Muscle layer of duodenum (tissue), 2 donors: ENCODE data around the gene TMEM163.

ENCODE experiments used
- H3K27ac ChIP-seq: one replicate; pipeline ENCODE4 v1.7.0; 2013; ENCODE audit warnings: mild to moderate bottlenecking, low read length
- H3K27me3 ChIP-seq: one replicate; pipeline ENCODE4 v1.7.0; 2013; ENCODE audit warnings: low read depth, mild to moderate bottlenecking, control low read depth, low read length
- H3K36me3 ChIP-seq, 2 donors: one replicate each; pipeline ENCODE4 v1.7.0; 2013; ENCODE audit warnings: low read length in 2 of 2, control low read depth in 1 of 2, mild to moderate bottlenecking in 1 of 2; ENCODE audit not compliant: insufficient read depth in 2 of 2, control insufficient read depth in 1 of 2
- H3K4me1 ChIP-seq, 2 donors: one replicate each; pipeline ENCODE4 v1.7.0; 2013; ENCODE audit warnings: low read length in 2 of 2, mild to moderate bottlenecking in 2 of 2, control low read depth in 1 of 2, moderate library complexity in 1 of 2; ENCODE audit not compliant: insufficient read depth in 2 of 2, control insufficient read depth in 1 of 2
- H3K4me3 ChIP-seq, 2 donors: one replicate each; pipeline ENCODE4 v1.7.0; 2013; ENCODE audit warnings: low read length in 2 of 2, low read depth in 1 of 2, mild to moderate bottlenecking in 1 of 2
- H3K9me3 ChIP-seq, 2 donors: one replicate each; pipeline ENCODE4 v1.7.0; 2013; ENCODE audit warnings: low read length in 2 of 2, control low read depth in 1 of 2, mild to moderate bottlenecking in 1 of 2; ENCODE audit not compliant: control insufficient read depth in 1 of 2
- donor health status: healthy.

Gene TMEM163

DNA sequence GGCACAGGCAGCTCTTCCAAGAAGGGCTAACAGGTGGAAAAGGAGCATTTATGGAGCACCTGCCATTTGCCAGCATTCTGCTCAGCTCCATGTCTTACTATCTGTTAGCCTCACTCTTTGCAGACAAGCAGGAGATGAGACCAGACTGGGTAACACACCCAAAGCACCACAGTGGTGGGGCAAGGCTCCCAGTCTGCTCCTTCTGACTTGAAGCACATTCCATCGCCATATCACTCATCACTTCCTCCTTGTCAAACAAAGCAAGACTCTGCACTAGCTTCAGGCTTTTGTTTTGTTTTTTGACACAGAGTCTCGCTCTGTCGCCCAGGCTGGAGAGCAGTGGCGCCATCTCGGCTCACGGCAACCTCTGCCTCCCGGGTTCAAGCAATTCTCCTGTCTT lies 282.1 kb downstream of the TMEM163 start:
- Histone ChIP-seq H3K36me3 (peaks cover 16 to 47% of the 10 kb centered on the region in 2 donors), H3K27me3 (no peaks in the 10 kb centered on the region), H3K4me1 (no peaks in the 10 kb centered on the region), H3K4me3 (no peak overlapping the region), H3K9me3 (no peaks in the 10 kb centered on the region), H3K27ac (no peak overlapping the region)

DNA sequence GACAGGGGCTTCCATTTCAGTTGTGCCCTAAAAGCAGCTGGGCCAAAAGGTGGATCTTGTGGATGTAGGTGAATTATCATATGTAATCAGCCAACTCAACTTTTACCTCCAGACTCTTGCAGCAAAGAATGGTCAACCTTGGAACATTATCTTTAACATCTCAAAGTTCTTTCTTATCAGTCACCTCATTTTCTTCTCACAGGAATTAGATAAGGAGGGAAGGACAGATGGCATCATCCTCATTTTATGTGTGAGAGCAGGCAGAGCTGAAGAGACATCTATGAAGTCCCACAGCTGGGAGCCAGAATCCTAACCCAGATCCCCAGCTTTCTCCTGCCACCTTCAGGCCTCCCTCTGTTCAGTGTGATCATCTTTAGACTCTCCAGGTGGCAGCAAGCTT lies 282.9 kb downstream of the TMEM163 start:
- Histone ChIP-seq H3K4me1 (no peaks in the 10 kb centered on the region), H3K9me3 (no peaks in the 10 kb centered on the region), H3K4me3 (no peak overlapping the region), H3K36me3 (peaks cover 16 to 52% of the 10 kb centered on the region in 2 donors), H3K27ac (no peak overlapping the region), H3K27me3 (no peaks in the 10 kb centered on the region)

DNA sequence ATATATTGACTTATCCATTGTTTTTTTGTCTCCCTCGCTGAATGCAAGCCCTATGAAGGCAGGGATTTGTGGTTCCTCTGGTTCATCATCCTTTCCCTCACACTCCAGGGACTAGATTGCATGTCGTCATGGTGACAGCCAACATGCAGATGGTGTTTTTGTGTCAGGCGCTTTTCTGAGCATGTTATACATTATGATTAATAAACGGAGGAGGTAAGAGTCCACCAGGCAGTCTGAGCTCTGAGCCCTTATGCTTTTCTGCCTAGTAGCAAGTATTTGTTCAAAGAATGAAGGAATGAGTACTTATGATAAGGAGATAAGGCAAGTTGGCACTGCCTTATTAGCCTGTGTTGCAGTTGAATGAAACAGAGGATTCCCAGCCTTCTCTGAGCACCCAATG lies 283.3 kb downstream of the TMEM163 start:
- H3K27ac ChIP-seq: no peak overlapping the region
- no peaks in the 10 kb centered on the region for H3K27me3 ChIP-seq
- no peaks in the 10 kb centered on the region for H3K9me3 ChIP-seq
- no peaks in the 10 kb centered on the region for H3K4me1 ChIP-seq
- H3K36me3 ChIP-seq: peaks cover 16 to 56% of the 10 kb centered on the region in 2 donors
- H3K4me3 ChIP-seq: no peak overlapping the region

DNA sequence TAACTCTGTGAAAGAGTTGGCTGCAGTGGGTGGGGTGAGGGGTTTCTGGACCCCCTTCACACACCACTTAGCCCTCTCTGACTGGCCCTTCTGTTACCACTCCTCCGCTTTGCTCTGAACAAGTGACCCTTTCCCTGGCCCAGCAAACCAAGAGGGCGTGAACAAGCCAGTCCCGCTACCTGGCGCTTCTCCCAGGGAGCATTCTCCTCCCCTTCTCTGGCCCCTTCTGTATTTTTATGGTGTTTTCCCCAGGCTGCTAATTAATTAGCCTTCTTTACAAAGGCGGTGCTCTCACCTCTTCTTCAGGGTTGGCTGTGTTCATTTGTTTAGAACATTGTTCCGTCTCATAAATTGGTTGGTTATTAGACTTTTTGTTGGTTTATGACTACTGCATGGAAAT lies 284.8 kb downstream of the TMEM163 start:
- H3K27ac ChIP-seq: no peak overlapping the region
- peaks cover 29 to 60% of the 10 kb centered on the region in 2 donors for H3K36me3 ChIP-seq
- H3K27me3 ChIP-seq: no peaks in the 10 kb centered on the region
- no peaks in the 10 kb centered on the region for H3K9me3 ChIP-seq
- no peak overlapping the region for H3K4me3 ChIP-seq
- H3K4me1 ChIP-seq: no peaks in the 10 kb centered on the region

DNA sequence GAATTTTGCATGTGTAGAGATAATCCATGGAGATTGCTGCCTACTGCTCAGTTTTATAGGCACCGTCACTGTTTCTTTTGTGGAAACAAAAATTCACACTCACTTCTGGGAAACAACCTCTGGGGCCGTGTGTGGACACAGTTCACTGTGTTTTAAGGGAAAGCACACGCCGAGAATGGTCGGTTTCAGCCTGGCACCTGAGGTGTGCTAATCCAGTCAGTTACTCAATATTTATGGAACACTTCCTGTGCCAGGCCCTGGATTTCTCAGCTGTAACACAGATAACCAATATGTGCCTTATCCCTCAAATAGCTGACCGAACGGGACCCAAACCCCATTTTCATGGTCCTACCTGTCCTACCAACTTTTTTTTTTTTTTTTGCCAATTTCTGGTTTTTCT lies 285.3 kb downstream of the TMEM163 start:
- H3K4me1 ChIP-seq: no peaks in the 10 kb centered on the region
- no peak overlapping the region for H3K4me3 ChIP-seq
- no peaks in the 10 kb centered on the region for H3K9me3 ChIP-seq
- no peak overlapping the region for H3K27ac ChIP-seq
- H3K36me3 ChIP-seq: peaks cover 31 to 57% of the 10 kb centered on the region in 2 donors
- H3K27me3 ChIP-seq: no peaks in the 10 kb centered on the region

DNA sequence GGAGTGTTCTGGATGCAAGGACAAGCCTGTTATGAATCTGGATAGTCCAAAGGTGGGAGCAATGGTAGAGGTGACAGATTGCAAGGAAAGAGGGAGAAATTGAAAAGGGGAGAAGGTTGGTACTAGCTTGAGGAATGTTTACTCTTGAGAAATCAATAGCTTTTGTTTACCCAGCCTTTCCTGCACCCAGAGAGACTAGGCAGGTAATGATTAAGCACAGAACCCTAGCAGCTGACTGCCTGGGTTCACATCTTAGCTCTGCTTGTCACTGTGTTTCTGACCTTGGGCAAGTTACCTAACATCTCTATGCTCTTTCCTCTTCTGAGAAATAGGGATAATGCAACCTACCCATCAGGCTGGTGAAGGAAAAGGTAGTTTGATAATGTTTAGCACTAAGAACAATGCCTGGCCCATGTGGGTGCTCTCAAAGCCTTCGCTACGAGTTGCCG lies 286.3 kb downstream of the TMEM163 start:
- Histone ChIP-seq H3K27ac (no peak overlapping the region), H3K9me3 (no peaks in the 10 kb centered on the region), H3K36me3 (peaks cover 38 to 64% of the 10 kb centered on the region in 2 donors), H3K4me1 (no peaks in the 10 kb centered on the region), H3K4me3 (no peak overlapping the region), H3K27me3 (no peaks in the 10 kb centered on the region)

DNA sequence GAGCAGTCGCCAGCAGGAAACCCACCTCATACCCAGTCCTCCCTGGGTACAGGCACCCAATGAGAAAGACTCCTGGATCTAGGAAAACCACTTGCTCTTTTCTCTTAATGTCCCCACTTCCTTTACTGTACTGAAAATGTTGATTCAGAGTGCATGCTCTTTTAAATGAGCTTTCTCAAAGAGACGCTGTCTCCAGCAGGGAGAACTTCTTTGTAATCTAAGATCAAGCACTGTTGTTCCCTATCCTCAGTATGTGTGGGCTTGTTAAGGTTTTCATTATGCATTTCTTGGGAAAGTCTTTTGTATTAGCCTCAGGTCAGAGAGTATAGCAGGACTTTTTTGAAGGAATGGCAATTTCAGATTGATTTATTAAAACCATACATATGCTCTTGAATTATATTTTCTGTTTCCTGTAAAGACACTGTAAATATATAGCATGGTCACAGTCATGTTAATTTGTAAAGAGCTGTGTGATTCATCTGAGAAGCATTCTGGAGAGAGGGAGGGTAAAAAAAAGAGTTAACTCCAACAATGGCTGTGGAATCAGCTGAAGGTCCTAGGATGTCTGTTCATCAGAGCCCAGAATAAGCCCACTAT lies 286.9 kb downstream of the TMEM163 start:
- H3K27ac ChIP-seq: no peak overlapping the region
- H3K27me3 ChIP-seq: no peaks in the 10 kb centered on the region
- H3K4me1 ChIP-seq: no peaks in the 10 kb centered on the region
- H3K4me3 ChIP-seq: no peak overlapping the region
- no peaks in the 10 kb centered on the region for H3K9me3 ChIP-seq
- H3K36me3 ChIP-seq: peaks cover 39 to 65% of the 10 kb centered on the region in 2 donors

DNA sequence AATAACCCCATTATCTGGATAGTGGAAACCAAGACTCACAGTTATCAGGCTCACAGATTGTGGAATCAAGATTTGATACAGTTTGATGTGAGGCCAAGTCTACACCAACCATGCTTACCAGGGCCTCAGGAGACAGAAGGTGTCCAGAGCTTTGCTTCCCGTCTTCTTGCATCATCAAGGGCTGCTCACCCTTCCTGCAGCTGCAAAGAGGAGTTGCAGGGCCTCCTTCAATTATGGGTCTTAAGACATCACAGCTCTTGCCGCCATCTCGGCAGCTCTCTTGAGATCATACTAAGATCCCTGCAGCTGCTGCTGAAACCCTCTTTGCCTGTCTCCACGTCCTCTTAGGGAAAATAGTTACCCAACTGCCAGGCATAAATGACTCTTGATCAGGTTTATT lies 288.9 kb downstream of the TMEM163 start:
- Histone ChIP-seq H3K27me3 (no peaks in the 10 kb centered on the region), H3K36me3 (peaks cover 37 to 49% of the 10 kb centered on the region in 2 donors), H3K4me1 (no peaks in the 10 kb centered on the region), H3K4me3 (no peak overlapping the region), H3K27ac (no peak overlapping the region), H3K9me3 (no peaks in the 10 kb centered on the region)

DNA sequence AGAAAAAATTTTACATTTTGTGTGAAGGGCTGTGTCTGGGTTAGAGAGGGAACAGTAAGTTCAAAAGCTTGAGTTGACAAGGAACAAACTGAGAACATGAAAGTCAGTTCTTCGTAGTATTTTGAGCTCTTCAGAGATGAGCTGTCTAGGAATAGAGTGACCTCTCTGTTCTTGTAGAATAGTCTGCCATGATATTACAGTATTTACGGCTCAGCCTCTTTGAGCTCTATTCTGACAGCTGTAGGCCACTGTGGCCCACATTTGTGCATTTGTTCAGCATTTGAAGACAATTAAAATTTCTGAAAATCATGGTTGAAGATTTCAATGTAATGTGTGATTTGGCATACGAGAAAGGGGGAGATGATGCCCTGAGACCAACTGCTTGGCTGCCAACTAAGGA lies 292.1 kb downstream of the TMEM163 start:
- Histone ChIP-seq H3K36me3 (peaks cover 41 to 52% of the 10 kb centered on the region in 2 donors), H3K4me3 (no peak overlapping the region), H3K9me3 (no peaks in the 10 kb centered on the region), H3K27ac (no peak overlapping the region), H3K27me3 (no peaks in the 10 kb centered on the region), H3K4me1 (no peaks in the 10 kb centered on the region)

DNA sequence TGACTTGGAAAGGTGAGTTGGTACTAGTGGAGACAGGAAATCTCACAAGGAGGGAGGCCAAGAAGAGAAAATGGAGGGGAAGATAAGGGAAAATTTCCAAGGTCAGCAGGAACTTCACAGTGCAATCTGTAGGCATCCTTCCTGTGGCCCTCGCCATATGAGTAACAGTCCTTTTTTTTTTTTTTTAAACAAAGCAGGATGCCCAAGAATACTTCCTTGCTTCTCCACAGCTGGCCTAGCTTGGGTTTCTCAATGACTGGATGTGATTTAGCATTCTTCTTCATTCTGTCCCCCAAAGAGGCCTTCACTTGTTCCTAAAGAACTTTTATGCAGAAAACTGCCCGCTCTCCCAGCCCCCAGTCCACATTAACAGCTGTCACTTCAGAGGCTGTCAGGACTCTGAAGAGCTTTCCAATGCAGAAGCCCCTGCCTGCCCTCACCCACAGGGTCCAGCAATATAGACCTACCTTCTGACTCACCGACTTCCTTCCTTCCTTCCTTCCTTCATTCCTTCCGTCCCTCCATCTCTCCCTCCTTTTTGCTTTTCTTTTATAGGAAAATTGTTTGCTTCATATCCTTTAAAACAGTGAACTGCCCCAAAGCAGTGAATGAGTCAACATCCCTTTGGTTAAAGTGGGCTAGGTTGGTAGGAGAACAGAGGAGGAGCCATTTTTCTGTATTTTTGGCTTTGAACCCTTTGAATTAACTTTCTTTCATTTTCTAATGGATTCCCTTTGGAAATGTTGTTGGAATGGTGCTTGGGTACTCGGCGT lies 292.9 kb downstream of the TMEM163 start:
- Histone ChIP-seq H3K9me3 (no peaks in the 10 kb centered on the region), H3K27ac (no peak overlapping the region), H3K27me3 (no peaks in the 10 kb centered on the region), H3K36me3 (peaks cover 33 to 50% of the 10 kb centered on the region in 2 donors), H3K4me3 (no peak overlapping the region), H3K4me1 (no peaks in the 10 kb centered on the region)

DNA sequence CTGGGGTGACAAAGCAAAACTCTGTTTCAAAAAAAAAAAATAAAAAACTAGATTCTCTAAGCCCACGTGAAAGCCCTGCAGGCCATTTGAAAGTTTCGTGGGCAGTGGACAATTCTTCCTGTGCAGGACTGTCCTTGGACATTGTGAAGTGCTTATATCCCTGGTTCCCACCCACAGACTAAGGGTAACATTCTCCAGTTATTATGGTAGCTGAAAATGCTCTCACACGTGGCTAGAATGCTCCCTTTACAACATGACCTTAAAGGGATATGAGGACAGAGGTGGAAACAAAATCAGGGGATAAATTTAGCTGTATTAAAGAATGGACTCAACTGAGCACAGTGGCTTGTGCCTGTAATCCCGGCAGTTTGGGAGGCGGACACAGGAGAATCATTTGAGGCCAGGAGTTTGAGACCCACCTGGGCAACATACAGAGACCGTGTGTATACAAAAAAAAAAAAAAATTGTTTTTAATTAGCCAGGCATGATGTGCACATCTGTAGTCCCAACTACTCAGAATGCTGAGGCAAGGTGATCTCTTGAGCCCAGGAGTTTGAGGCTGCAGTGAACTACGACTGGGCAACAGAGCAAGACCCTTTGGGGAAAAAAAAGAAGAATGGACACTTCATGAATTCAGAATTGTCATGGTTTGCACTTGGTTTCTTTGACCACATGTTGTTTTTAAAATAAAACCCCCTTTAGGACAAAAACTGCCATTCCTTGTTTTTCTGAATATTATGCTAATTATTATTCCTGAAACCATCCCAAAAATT lies 297.1 kb downstream of the TMEM163 start:
- H3K4me1 ChIP-seq: peaks cover 0 to 7% of the 10 kb centered on the region in 2 donors
- H3K27ac ChIP-seq: no peak overlapping the region
- H3K4me3 ChIP-seq: no peak overlapping the region
- H3K36me3 ChIP-seq: peaks cover 6 to 26% of the 10 kb centered on the region in 2 donors
- H3K27me3 ChIP-seq: no peaks in the 10 kb centered on the region
- no peaks in the 10 kb centered on the region for H3K9me3 ChIP-seq
